ENCODE results near the gene GATAD1.
"Not testable (repeated sequence)": the region's sequence is repeated elsewhere in the genome, so short reads cannot be mapped to it uniquely, and the experiment has no call there.

Gene GATAD1

GRCh38 chr7:92447345-92448204, at the start of gene GATAD1:
TSS of gene GATAD1 (plus strand) at chr7:92447482. CDS start at chr7:92447730, 248 bp downstream.
- DNase-seq = peak; percentile 85

- DNase-seq = no peak
Observed at GRCh38 chr7:92397542-92397941, 49.7 kb upstream of the GATAD1 start.

GRCh38 chr7:92400013-92400412, 47.3 kb upstream of the GATAD1 start:
- no peak for DNase-seq

GRCh38 chr7:92402920-92403759, 44.1 kb upstream of the GATAD1 start:
- DNase-seq = peak; percentile 21

- no peak for DNase-seq
Observed at GRCh38 chr7:92403760-92404074, 43.6 kb upstream of the GATAD1 start.

GRCh38 chr7:92404170-92404614, 43.1 kb upstream of the GATAD1 start:
- no peak for DNase-seq

GRCh38 chr7:92409357-92409756, 37.9 kb upstream of the GATAD1 start:
- DNase-seq = no peak

GRCh38 chr7:92410162-92410561, 37.1 kb upstream of the GATAD1 start:
- DNase-seq = not testable (repeated sequence)

- no peak for DNase-seq
Observed at GRCh38 chr7:92412745-92413144, 34.5 kb upstream of the GATAD1 start.

- DNase-seq = no peak
Observed at GRCh38 chr7:92413550-92413949, 33.7 kb upstream of the GATAD1 start.

- no peak for DNase-seq
Observed at GRCh38 chr7:92415225-92415624, 32.1 kb upstream of the GATAD1 start.

GRCh38 chr7:92417913-92418312, 29.4 kb upstream of the GATAD1 start:
- no peak for DNase-seq

- DNase-seq = no peak
Observed at GRCh38 chr7:92421676-92422435, 25.4 kb upstream of the GATAD1 start.

- no peak for DNase-seq
Observed at GRCh38 chr7:92422926-92423325, 24.4 kb upstream of the GATAD1 start.

GRCh38 chr7:92423710-92424131, 23.6 kb upstream of the GATAD1 start:
- DNase-seq = no peak

- DNase-seq = no peak
Observed at GRCh38 chr7:92425311-92425947, 21.9 kb upstream of the GATAD1 start.

GRCh38 chr7:92427193-92427592, 20.1 kb upstream of the GATAD1 start:
- no peak for DNase-seq

GRCh38 chr7:92432299-92432946, 14.9 kb upstream of the GATAD1 start:
- no peak for DNase-seq

GRCh38 chr7:92433019-92433418, 14.3 kb upstream of the GATAD1 start:
- DNase-seq = no peak

GRCh38 chr7:92435542-92435941, 11.7 kb upstream of the GATAD1 start:
- no peak for DNase-seq

GRCh38 chr7:92436612-92437445, 10.5 kb upstream of the GATAD1 start:
- DNase-seq = no peak

Data from NCI-H226 (cell line).